Stimulated activated effector memory CD8-positive, alpha-beta T cell treated with anti-CD3 and anti-CD28 coated beads, Interleukin-12 subunit alpha, Interleukin-12 subunit beta, amount 100 ng/mL, for 72 hours (primary cell): Measurements from ENCODE around the gene HHIP.

Experiments used
- ATAC-seq: fragments of 150-1000 bp; cut with Tn5 transposase; 2 replicates; pipeline ENCODE4 v1.10.0; 2021
- DNase-seq, 2 donors: peaks; one replicate each; pipeline ENCODE4 v3.0.0; 2021 to 2022; ENCODE audit warnings: low spot score in 2 of 2
- H3K27ac Mint-ChIP-seq: one replicate; pipeline ENCODE4 v1.8.0; 2022; ENCODE audit warnings: mild to moderate bottlenecking, mixed read lengths
- H3K36me3 Mint-ChIP-seq: one replicate; pipeline ENCODE4 v1.8.0; 2022; ENCODE audit warnings: mild to moderate bottlenecking, mixed read lengths
- H3K4me1 Mint-ChIP-seq: one replicate; pipeline ENCODE4 v1.8.0; 2022; ENCODE audit warnings: mixed read lengths
- H3K4me3 Mint-ChIP-seq: one replicate; pipeline ENCODE4 v1.8.0; 2022; ENCODE audit warnings: mild to moderate bottlenecking, mixed read lengths
- H3K9me3 Mint-ChIP-seq: one replicate; pipeline ENCODE4 v1.8.0; 2022; ENCODE audit warnings: mixed read lengths

The HHIP gene, protein sequence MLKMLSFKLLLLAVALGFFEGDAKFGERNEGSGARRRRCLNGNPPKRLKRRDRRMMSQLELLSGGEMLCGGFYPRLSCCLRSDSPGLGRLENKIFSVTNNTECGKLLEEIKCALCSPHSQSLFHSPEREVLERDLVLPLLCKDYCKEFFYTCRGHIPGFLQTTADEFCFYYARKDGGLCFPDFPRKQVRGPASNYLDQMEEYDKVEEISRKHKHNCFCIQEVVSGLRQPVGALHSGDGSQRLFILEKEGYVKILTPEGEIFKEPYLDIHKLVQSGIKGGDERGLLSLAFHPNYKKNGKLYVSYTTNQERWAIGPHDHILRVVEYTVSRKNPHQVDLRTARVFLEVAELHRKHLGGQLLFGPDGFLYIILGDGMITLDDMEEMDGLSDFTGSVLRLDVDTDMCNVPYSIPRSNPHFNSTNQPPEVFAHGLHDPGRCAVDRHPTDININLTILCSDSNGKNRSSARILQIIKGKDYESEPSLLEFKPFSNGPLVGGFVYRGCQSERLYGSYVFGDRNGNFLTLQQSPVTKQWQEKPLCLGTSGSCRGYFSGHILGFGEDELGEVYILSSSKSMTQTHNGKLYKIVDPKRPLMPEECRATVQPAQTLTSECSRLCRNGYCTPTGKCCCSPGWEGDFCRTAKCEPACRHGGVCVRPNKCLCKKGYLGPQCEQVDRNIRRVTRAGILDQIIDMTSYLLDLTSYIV

GRCh38 chr4:144645631-144646522 lies at the start of gene HHIP:
Gene HHIP, plus strand, starts transcription at chr4:144646156. Its CDS starts 520 bp downstream, at chr4:144646676.
- H3K4me1 Mint-ChIP-seq: peaks cover 16% of the 10 kb centered on the region
- DNase-seq (no peak), ATAC-seq (peak; percentile 42)
- peaks cover under 1% of the 10 kb centered on the region for H3K9me3 Mint-ChIP-seq
- H3K4me3 Mint-ChIP-seq: peak within 1 kb of the TSS; percentile 50
- H3K36me3 Mint-ChIP-seq: no peaks in the 10 kb centered on the region
- no peak within 1 kb of the TSS for H3K27ac Mint-ChIP-seq

- Mint-ChIP-seq H3K4me3 (no peak overlapping the region), H3K27ac (no peak overlapping the region), H3K9me3 (no peaks in the 10 kb centered on the region), H3K4me1 (no peaks in the 10 kb centered on the region), H3K36me3 (no peaks in the 10 kb centered on the region)
- no peak for ATAC-seq
- DNase-seq: no peak
Measured at GRCh38 chr4:144597171-144597570, 48.8 kb upstream of the HHIP start.

- DNase-seq: no peak
- H3K36me3 Mint-ChIP-seq: no peaks in the 10 kb centered on the region
Measured at GRCh38 chr4:144599621-144600020, 46.3 kb upstream of the HHIP start.

DNA sequence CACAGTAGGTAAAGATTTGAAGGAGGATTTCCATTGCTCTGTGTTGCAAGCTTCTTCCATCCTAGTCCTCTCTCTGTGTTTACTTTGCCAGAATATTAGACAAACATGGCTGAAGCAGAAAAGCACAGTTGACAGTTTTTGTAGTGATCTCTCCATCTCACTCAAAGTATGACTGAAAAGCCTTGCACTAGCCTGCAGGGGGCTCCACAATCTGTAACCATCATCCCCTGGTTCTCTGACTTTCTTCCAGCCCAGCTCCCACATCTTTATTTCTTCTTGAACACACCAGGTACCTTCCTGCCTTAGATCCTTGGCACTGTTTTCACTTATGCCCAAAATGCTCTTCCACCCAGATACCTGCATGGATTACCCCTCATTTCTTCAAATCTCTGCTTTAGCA lies 34.1 kb upstream of the HHIP start:
- Mint-ChIP-seq H3K9me3 (peaks cover 13% of the 10 kb centered on the region), H3K4me3 (no peak overlapping the region), H3K27ac (no peak overlapping the region), H3K4me1 (no peaks in the 10 kb centered on the region), H3K36me3 (no peaks in the 10 kb centered on the region)
- ATAC-seq (no peak), DNase-seq (no peak)

More at GRCh38 chr4:144599621-144600020, 46.3 kb upstream of the HHIP start:
- Mint-ChIP-seq H3K4me1 (no peaks in the 10 kb centered on the region), H3K4me3 (no peak overlapping the region), H3K9me3 (peaks cover 3% of the 10 kb centered on the region), H3K27ac (no peak overlapping the region)
- no peak for ATAC-seq

- H3K9me3 Mint-ChIP-seq: peaks cover 5% of the 10 kb centered on the region
- no peak overlapping the region for H3K4me3 Mint-ChIP-seq
- ATAC-seq: no peak
- no peaks in the 10 kb centered on the region for H3K36me3 Mint-ChIP-seq
- H3K4me1 Mint-ChIP-seq: no peaks in the 10 kb centered on the region
- H3K27ac Mint-ChIP-seq: no peak overlapping the region
- DNase-seq: no peak
Measured at GRCh38 chr4:144614850-144615585, 30.9 kb upstream of the HHIP start.

DNA sequence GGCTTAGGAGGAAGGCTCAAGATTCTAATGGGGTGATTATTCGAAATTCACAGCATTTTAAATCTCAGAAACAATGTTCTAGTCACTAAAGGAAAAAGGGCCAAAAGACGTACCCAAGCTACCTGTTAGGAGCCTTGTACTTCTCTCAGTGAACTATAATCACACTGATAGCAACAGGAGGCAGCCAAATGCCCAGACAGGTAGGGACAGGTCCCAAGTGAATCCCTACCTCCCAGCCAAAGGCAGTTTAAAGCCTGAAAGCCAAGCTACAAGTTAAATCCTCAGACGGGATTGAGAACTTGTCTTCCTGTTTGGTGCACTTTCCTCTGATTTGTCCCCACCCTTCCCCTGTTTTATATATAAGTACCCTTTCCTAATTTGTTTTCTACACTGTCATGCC lies 24.3 kb upstream of the HHIP start:
- H3K9me3 Mint-ChIP-seq: no peaks in the 10 kb centered on the region
- H3K27ac Mint-ChIP-seq: no peak overlapping the region
- DNase-seq (no peak), ATAC-seq (no peak)
- H3K4me1 Mint-ChIP-seq: no peaks in the 10 kb centered on the region
- no peaks in the 10 kb centered on the region for H3K36me3 Mint-ChIP-seq
- H3K4me3 Mint-ChIP-seq: no peak overlapping the region

GRCh38 chr4:144627663-144628076 lies 18.3 kb upstream of the HHIP start:
- no peaks in the 10 kb centered on the region for H3K4me1 Mint-ChIP-seq
- ATAC-seq (peak; percentile 21), DNase-seq (no peak)
- no peak overlapping the region for H3K4me3 Mint-ChIP-seq
- no peak overlapping the region for H3K27ac Mint-ChIP-seq
- no peaks in the 10 kb centered on the region for H3K9me3 Mint-ChIP-seq
- no peaks in the 10 kb centered on the region for H3K36me3 Mint-ChIP-seq

DNA sequence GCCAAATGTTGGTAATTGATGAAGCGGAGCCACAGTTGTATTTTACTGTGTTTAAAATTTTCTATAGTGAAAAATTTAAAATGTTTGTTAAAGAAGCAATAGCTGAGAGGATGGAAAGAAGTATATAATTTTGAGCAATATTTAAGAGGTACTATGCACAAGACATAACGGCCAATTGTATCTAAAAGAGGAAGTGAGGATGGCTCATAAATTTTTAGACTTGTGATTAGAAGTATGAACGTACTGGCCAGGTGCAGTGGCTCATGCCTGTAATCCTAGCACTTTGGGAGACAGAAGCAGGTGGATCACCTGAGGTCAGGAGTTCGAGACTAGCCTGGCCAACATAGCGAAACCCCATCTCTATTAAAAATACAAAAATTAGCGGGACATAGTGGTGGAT lies 12.7 kb upstream of the HHIP start:
- ATAC-seq: no peak
- Mint-ChIP-seq H3K4me1 (no peaks in the 10 kb centered on the region), H3K4me3 (no peak overlapping the region)

DNA sequence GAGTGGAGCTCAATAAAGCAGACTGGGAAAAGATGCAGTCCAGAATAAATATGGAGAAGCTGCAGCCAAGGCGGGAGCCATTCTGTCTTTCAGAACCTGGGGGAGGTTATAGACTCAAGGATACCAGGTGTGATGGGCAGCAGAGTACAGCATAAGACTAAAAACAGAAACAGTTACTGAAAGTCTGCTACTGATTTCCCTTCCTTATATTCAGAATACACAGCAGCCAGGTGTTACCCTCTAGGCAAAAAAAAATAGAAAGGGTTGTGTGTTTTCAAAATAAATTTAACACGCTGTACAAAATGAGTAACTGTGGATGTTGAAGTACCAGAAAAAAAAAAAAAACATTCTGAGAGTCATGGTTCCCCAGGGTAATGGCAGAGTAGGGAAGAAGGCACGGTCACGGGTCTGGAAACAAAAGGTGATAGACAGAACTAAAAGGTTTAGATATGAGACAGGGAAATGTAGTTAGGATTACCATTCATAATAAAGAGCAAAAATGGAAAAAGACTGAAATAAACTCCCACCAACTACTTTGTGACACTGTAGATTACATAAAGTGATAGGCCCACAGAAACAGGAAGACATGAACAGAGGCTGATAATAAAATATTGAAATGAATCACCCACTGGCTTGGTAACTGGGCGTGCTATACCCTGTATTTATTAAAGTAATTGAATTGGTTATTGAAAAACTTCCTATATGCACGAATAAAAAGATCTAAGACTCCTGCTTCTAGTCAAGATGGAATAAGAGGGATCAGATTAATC lies 10.8 kb upstream of the HHIP start:
- DNase-seq (no peak), ATAC-seq (no peak)
- Mint-ChIP-seq H3K4me3 (no peak overlapping the region), H3K27ac (no peak overlapping the region), H3K4me1 (no peaks in the 10 kb centered on the region), H3K9me3 (peaks cover 6% of the 10 kb centered on the region), H3K36me3 (no peaks in the 10 kb centered on the region)

More for the DNA sequence above, 12.7 kb upstream of the HHIP start:
- no peaks in the 10 kb centered on the region for H3K36me3 Mint-ChIP-seq
- H3K9me3 Mint-ChIP-seq: peaks cover 2% of the 10 kb centered on the region
- H3K27ac Mint-ChIP-seq: no peak overlapping the region
- no peak for DNase-seq

DNA sequence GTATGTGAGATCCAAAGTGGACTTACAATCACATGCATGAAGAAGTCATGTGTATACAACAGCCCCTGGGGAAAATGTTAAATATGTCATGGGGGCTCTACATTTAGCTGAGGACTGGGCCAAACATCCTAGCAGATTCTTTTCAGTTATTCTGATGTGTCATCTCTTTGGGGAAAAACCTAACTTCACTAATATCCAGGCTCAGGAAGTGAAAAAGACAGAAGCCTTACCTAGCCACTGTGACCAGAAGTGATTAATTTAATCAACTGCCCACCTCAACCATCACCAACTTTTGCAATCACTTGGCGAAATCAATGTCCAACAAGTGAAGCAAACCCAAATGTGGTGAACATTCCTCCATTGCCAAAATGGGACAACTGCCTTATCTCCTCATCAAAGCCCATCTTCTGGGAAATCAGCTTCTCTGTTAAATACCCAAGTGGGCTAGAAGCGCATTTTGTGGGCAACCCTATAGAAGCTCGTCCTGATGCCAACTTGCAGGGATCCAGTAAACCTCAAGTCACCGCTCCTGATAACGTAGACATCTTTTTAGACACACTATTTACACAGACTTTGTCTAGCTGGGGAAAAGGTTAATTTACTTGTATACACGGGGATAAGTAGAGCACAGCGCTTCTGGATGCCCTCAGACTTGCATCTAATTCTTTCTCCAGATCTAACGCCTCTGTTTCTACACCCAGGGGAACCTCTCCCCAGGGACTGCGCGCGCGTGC lies 1.4 kb upstream of the HHIP start:
- Mint-ChIP-seq H3K4me1 (peaks cover 16% of the 10 kb centered on the region), H3K27ac (no peak overlapping the region), H3K36me3 (no peaks in the 10 kb centered on the region), H3K4me3 (no peak overlapping the region), H3K9me3 (peaks cover 3% of the 10 kb centered on the region)
- ATAC-seq (no peak), DNase-seq (no peak)

- H3K36me3 Mint-ChIP-seq: no peaks in the 10 kb centered on the region
- no peak overlapping the region for H3K27ac Mint-ChIP-seq
- DNase-seq (no peak), ATAC-seq (no peak)
- H3K4me1 Mint-ChIP-seq: peaks cover 16% of the 10 kb centered on the region
- peaks cover 3% of the 10 kb centered on the region for H3K9me3 Mint-ChIP-seq
- no peak overlapping the region for H3K4me3 Mint-ChIP-seq
Measured at GRCh38 chr4:144645102-144645630, 790 bp upstream of the HHIP start.

- peaks cover 16% of the 10 kb centered on the region for H3K4me1 Mint-ChIP-seq
- no peaks in the 10 kb centered on the region for H3K36me3 Mint-ChIP-seq
- ATAC-seq (peak; percentile 49), DNase-seq (no peak)
- no peaks in the 10 kb centered on the region for H3K9me3 Mint-ChIP-seq
- peak overlapping the region; percentile 50 for H3K4me3 Mint-ChIP-seq
- H3K27ac Mint-ChIP-seq: no peak overlapping the region
Measured at GRCh38 chr4:144646523-144647094, 653 bp downstream of the HHIP start.

DNA sequence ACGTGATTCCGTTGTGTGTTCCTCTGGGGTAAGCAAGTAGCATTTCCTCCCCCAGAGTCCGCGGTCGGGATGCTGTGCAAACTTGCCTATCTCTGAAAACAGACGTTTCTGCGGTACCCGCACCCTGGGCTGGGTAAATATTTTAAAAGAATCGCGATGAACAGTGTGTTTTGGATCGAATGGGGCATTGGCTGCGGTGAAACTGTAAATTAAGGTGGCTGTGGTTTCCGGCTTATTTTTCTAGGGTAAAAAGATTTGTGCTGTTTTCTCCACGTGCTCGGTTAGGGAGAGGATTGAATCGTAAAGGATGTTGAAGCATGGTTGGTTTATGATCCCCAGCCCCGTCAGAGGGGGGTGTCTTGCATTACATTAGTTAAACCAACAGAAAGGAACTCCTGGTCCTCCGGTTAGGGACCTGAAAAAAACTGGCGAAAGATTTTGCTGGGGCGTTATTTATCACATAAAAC lies 1.2 kb downstream of the HHIP start:
- DNase-seq: no peak
- peak; percentile 16 for ATAC-seq
- H3K36me3 Mint-ChIP-seq: no peaks in the 10 kb centered on the region
- H3K9me3 Mint-ChIP-seq: no peaks in the 10 kb centered on the region
- peaks cover 16% of the 10 kb centered on the region for H3K4me1 Mint-ChIP-seq
- H3K27ac Mint-ChIP-seq: no peak overlapping the region
- H3K4me3 Mint-ChIP-seq: peak overlapping the region; percentile 50
